IPS-NIHi7 (cell line): ENCODE measurements around the gene NUMB.

Source experiments
- DNase-seq: peaks from one replicate; pipeline ENCODE4 v3.0.0; 2012; ENCODE audit warnings: mixed read lengths; ENCODE audit errors: extremely low spot score

The NUMB gene

GRCh38 chr14:73232984-73233383 lies 225.4 kb downstream of the NUMB start:
- no peak for DNase-seq

- peak; percentile 77 for DNase-seq
These were observed 226.1 kb downstream of the NUMB start for GRCh38 chr14:73231981-73232851.

GRCh38 chr14:73230051-73230450 lies 228.3 kb downstream of the NUMB start:
- no peak for DNase-seq

- peak; percentile 65 for DNase-seq
These were observed 230.2 kb downstream of the NUMB start for GRCh38 chr14:73227812-73228781.

- no peak for DNase-seq
These were observed 232.8 kb downstream of the NUMB start for GRCh38 chr14:73225496-73225895.
